ENCODE data around the gene HAND2.

The HAND2 gene

DNA sequence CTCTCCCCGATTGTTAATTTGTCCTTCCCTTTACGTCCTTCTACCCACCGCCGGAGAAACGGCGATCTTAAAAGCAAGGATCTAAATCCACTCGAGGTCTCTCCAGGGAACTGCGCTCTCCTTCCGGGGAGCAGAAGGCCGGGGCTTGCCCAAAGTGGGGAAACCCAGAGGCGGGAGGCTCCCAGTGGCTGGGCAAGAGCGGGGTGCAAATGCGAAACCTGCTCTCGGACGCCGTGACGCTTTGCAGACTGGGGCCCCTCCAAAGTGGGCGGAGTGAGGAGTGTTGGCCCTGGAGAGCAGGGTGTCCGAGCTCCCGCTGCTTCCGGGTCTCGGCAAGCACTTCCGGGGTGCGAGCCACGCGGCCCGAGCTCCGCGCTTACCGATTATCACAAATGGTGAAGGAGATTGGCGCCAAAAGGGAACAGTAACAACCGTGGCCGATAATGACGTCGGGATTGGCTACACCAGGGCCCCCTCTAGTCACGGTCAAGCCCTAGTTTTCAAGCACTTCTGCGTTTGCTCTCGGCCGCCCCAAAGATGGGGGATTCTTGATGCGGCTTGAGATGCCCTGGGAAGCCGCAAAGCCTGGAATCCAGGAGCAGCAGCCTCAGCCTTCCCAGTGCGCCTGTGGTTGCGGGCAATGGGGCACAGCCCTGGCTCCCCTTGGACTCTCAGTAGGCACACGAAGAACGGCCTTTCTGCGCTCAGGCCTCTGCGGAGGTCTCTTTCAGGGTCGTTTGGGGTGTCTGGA, 29.0 kb downstream of the HAND2 start:
- peak; percentile 35 for DNase-seq

DNA sequence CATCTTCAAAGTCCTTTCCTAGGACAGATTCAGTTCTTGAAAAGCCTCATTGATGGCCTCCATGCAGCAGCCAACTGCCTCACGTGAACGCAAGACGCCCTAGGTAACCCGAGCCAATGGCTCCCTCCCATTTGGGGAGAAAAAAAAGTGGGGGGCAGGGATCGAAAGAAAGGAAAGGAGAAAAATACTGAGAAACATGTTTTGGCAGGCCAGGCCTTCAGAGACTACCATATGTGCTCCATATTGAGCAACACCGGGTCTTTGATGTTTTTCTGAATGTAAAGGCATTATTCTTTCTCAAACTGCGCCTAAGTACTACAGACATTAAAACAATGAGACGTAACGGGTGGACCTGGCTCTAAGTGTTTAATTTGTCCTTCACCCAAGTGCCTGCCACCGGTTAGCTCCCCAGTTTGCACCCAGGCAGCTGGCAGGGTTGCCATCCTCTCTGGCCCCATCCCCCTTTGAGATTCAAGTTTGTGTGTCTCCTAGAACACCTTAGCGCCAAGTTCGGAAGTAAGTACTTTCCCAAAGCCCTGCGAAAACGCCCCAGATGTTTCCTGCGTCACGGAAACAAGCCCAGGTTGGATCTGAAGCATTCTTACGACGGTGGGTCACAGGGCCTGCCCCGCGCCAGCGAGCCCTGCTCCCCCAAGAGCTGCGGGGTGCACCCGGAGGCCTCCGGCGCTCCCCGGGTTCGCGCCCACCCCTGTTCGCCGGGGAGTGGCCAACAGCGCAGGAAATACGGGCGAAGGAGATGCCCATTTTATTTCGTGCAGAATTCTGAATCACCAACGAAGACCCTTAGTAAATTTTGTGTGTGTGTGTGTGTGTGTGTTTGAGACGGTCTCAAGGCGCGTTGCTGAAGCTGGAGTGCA, 30.1 kb downstream of the HAND2 start:
- DNase-seq, result no peak

DNA sequence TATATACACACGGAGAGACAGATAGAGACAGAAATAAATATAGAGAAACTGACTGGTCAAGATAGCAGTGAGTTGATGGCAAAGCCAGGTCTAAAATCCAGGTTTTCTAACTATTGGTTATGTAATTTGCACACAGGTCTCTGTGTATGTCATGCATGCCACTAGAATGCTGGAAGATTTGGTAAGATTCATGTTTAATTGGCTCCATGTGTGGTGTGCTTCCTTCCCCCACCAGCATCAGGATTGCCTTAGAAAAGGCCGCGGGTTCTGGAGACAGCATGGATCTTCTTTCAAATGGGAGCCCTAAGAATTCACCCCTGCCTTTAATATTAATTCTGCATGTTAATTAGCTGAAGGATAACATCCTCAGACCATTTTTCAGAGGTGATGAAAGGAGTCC, 31.3 kb downstream of the HAND2 start:
- DNase-seq, result no peak

DNA sequence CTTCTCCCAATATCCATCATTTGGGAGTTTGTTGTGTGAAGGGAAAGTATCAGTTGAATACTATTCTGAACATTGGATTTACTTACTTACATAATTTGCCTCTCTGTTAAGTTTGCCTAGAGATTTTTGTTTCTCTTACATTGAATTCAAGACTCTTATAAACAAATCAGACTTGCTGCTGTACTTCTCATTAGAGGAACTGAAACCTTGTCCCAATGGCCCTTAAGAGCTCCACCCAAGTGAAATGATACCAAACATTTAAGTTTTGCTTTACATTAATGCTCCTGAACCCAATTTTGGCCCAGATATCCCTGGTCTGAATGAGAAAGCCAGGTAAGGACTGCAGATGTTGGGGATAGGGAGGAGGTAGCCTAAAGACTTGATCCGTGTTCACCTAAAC, 32.0 kb downstream of the HAND2 start:
- no peak for DNase-seq

DNA sequence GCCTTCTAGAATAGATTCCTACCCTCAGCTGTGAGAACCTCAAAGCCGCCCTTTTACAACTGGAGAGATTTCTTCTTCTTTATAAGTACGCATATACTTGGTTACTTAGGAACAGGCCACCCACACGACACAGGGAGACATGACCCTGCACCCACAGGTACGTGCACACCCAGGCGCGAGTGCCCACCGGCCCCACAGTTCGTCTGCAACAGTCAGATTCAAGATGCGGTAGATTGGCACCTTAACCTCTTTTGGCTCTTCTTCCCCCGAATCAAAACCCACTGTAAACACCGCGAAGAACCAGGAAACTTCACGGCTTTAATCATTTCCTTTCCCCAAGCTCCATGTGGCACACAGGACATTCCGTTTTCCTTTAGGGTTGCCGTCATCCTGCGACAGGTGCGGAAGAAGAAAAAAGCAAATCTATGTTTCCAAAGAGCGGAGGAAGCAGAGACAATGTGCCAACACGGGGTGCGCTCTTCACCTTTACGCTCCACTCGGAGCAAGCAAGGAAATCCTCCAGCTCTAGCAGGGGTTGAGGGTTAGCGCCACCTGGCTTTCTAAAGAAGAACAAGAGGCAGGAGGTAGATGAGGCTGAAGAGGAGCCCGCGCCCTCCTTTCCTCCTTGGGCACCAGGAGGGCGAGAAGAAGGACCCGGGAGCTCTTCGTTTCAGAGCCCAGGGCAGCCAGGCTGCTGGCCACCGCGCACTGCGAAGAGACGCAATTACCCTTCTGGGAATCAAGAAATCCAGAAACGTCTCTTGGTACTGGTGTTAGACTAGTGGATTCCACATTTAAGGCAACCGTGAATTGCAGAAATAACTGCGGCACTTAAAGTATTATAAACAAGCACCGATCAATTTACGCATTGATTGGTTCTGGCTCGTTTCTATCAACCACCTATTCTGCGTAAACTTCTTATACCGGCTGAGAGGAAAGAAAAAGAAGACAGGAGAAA, 35.7 kb downstream of the HAND2 start:
- peak; percentile 66 for DNase-seq

DNA sequence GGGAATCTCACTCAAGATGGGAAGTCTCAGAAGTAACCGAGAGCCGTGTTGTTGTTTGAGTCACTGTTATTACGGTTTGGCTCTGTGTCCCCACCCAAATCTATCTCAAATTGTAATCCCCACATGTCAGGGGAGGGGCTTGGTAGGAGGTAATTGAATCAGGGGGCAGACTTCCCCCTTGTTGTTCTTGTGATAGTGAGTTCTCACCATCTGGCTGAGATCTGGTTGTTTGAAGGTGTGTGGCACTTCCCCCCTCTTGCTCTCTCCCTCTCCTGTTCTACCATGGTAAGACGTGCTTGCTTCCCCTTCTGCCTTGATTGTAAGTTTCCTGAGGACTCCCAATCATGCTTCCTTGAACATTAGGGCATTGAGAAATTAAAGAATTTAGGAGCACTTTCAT, 37.0 kb downstream of the HAND2 start:
- no peak for DNase-seq

DNA sequence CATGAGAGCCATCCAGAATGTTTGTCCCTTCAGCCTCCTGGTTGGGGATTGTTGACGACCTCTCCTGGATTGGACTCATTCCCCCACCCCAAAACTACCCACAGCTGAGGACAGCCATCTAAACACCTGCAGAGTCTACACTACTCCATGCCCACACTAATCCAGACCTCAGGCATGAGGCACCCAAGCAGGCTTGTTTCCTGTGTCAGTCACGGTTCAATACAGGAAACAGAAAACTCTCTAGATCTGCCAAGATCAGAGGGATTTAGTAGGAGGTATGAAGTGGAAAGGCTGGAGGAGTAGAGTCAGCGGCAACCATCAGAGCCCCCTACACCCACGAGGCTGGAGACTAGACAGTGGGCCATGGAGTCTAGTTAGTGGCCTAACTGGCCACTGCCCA, 37.7 kb downstream of the HAND2 start:
- no peak for DNase-seq

DNA sequence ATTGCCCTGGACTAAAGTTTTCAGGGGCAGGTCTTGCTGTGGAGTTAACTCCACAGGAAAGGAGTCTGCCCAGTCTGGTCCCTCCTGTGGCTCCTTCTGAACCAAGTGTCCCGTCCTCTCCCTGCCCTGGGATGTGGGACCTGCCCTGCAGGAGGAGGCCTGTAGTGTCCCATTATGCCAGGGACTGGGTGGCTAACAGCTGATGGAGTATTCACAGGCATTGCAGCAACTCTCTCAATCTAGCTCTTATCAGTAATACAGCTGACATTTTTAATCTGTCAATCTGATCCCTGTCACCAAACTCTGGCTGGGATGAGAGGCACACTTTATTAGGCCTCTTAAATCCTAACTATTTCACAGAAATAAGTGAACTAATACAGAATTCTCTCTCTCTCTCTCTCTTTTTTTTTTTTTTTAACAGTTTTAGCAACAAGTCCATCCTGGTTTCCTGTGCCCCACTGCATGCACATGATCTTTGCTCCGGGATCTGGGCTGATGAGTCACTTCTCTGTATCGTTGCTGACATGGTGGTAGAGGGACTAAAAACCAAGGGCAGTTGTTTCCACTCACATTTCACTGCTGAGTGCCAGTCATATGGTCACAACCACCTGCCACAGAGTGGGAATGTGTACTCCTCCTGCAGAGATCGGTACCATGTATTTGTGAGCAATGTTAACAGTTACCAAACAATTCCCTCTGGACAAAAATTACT, 39.1 kb downstream of the HAND2 start:
- no peak for DNase-seq

DNA sequence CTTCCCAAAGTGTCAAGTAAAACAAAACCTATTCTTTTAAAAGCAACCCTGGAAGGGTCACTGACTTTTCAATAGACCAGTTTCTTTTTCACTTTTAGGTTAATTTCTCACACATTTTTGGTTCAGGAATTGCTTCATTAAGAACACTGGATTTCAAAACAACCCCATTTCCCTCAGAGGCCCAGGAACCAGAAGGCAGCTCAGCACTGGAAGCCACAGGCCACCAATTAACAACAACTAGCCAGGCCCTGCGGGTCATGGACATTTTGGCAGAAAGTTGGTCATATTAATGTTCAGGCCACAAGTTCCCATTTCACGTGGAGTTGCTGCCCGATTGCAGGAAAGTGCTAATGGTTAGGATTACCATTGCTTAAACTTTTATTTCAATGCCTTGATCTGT, 39.8 kb downstream of the HAND2 start:
- no peak for DNase-seq

DNA sequence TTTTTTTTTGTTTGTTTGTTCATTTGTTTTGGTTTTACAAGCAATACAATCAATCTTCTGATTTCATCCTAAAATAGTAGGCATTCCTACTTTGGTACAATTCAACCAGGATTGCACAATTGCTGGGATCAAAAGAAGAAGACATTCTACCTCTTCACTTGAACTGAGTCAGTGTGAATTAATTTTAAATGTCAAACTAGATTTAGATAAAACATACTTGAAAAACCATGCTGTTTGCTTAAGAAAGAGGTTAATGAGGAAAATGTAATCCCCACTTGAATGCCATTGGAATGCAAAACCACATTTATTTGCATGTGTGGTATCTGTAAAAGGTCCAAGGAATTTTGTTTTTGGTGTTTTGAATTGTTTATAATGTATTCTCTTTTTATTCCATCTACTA, 40.5 kb downstream of the HAND2 start:
- DNase-seq, result no peak

DNA sequence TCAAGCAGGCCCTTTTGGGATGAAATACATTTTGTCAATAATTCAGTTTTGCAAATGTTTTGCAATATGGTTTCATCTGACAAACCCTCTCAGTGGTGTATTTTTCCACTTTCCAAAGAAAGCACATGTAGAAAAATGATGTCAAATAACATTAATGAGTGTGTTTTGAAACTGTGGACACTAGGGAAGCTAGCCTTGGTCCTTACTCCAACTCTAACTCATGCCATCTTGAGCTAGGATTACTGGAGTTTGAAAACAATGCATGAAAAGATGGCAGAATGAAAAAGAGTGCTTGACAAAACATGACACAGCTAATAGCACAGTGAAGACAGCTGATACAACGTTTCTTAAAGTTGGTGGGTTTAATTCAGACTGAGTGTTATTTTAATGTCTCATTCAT, 41.4 kb downstream of the HAND2 start:
- DNase-seq, result no peak

DNA sequence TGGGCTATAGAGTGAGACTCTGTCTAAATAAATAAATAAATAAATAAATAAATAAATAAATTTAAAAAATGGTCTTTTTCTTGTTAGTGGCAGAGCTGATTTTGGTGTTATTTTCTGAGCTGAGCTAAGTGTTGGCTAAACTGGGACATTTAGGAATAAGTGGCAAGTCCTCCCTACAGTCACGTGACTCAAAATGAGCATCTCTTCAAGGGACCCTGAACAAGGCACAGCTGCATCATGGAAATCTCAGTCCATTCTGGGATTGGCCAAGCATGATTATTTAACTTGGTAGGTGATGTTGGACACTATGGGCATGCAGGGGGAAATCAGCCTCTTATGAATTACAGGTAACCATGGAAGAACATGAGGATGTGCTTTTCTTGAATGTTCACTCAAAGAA, 42.0 kb downstream of the HAND2 start:
- DNase-seq, result no peak

DNA sequence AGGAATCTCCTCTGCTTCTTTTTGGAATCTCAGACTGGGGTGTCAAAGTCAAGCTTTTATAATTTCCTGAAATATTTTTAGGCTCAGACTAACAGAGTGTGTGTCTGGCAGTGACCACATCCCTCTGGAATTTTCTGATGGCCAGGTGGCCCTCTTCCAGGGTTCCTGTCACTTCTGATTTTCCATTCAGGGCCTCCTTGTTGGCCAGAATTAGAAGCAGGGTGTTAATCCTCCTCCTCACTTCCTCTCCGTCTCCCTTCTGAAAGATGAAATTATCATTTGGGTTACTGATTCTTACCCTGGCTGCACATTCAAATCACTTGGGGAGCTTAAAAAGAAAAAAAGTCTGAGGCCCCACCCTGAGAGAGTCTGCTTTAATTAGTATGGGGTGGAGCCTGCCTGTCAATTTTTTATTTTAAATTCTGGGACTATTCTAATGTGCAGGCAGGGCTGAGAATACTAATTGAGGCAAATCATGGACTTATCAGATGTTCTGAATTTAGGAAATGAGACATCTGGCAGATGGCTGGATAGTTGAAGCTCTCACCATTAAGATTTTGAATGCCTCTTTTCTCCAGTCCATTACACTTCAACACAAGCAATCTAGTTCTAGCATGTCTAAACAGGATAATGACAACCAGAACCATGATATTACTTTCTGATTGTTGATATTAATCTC, 43.2 kb downstream of the HAND2 start:
- no peak for DNase-seq

DNA sequence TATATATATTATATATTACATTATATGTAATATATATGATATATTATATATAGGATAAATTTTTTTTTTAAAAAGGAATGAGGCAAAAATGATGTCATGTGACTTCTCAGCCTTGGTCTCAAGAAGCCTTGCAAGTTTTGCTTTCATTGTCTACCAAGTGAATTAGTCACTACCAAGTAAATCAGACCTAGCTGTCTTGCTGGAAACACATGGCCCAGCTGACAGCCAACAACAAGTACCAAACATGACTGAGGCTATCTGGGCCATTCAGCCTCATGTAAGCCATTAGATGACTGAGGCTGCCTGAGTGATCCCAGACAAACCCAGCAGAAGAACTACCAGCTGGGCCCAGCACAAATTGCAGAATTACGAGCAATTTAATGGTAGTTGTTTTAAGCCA, 44.9 kb downstream of the HAND2 start:
- DNase-seq, result no peak

DNA sequence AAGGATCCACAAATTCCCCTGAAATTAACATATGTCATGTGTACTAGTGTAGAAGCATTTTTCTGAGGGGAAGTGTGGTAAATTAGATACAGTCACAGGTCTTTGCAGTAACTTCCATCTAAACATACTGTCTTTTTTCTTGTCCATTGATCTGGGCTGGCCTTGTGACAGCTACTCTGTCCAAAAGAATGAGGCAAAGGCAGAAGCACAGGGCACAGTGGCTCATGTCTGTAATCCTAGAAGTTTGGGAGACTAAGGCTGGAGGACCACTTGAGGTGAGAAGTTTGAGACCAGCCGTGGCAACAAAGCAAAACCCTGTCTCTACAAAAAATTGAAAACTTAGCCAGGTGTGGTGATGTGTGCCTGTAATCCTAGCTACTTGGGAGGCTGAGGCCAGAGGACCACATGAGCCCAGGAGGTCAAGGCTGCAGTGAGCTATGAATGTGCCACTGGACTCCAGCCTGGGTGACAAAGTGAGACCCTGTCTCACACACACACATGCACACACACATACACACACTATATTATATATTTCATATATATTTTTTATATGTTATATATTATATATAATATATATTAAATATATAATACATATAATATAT, 47.6 kb downstream of the HAND2 start:
- DNase-seq, result no peak

DNA sequence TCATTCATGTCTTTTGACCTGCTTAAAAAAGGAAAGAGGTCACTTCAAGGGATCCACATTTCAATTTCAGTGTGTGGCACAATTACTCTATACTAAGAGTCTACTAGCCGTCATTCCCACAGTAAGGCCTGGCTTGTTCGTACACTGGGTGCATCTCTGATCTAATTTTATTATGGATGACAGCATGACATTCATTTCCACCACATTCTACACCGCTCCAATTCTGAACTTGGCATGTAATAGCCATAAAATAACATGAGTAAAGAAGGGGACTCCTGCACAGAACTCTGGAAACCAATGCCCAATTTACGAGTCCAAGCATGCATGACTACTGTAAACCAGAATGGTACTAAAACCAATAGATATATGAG, 51.1 kb downstream of the HAND2 start:
- DNase-seq, result no peak

DNA sequence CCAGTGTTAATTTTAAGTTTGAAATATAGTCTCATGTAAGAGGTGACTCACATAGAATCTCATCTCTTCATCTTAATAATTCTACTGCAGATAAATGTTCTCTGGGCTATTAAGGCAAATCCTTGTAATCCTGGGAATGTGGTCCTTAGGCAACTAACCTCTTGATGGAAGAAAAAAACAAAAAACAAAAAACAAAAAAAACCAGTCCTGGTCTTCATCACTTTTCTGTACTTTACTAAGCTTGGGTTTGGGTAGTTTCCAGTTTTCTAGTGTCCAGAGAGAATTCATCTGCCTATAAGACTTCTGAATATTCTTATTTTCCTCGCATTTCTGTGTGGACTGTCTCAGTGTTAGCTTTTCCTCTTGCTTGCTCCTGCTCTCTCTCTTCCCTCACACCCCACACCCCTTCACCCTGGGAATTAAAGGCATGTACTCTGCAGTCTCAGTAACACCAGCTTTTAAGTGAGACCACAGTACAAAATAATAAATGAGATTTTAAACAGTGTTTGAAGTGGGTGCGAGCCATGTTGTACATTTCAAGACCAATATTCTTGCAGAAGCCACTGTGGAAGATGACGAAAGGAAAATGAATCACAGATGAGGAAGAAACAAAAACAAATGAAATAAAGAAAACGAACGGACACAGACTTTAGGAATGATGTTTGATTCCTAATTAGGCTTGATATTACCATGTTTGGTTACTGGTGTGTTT, 51.7 kb downstream of the HAND2 start:
- no peak for DNase-seq

DNA sequence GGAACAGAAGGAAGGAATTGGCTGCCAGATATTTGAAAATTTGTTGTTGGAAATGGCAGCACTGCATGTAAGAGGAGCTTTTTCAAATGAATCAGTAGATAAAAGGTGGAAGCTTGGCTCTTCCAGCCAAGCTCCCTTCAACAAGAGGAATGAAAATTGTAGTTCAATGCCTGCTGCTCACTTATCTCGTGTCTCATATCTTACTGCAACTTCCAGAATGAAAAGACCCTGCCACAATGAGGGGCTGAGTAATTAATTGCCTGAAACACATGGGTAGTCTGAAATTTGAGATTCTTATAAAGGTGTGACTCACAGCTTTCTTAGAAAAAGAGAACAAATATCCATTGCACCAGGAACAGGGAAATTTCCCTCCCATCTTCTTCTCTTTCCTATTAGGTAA, 53.0 kb downstream of the HAND2 start:
- no peak for DNase-seq
